Measurements from ENCODE around the gene PLLP.
A peak's percentile ranks its signal among the peaks of the same experiment; 100 is the strongest.

Gene PLLP, protein sequence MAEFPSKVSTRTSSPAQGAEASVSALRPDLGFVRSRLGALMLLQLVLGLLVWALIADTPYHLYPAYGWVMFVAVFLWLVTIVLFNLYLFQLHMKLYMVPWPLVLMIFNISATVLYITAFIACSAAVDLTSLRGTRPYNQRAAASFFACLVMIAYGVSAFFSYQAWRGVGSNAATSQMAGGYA

DNA sequence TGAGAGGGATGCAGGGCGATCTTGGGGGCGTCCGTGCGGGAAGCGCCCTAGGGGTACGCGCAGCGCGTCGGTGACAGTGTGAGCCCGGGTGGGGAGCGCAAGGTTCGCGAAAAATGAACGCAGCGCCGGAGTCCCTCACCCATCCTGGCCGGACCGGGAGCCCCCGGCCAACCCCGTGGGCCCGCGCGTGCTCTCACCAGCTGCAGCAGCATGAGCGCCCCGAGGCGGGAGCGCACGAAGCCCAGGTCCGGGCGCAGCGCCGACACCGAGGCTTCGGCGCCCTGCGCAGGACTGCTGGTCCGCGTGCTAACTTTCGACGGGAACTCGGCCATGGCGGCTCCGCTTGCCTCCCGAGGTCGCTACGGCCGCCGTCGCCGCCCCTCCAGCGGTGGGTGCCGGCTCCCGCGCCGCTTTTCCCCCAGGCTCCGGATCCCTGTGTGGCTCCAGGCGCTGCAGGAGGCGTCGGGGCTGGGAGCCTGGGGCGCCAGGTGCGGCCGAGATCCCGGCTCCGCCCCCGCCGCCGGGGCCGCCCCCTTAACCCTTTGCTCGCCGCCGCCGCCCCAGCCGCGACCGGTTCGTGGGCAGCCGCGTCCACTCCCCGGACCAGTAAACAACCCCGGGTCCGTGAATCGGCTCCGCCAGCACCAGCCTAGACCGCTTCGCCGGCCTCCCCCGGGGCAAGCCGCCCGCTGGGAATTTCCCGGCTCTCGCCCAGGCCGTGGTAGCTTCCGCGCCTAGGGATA, at the start of gene PLLP:
Gene PLLP (minus strand): TSS at position 464 of the 743 bp plus-strand sequence. CDS start 132 bp downstream, at position 332.
- DNase-seq: peak in 1 of 2 experiments; percentile 7

DNA sequence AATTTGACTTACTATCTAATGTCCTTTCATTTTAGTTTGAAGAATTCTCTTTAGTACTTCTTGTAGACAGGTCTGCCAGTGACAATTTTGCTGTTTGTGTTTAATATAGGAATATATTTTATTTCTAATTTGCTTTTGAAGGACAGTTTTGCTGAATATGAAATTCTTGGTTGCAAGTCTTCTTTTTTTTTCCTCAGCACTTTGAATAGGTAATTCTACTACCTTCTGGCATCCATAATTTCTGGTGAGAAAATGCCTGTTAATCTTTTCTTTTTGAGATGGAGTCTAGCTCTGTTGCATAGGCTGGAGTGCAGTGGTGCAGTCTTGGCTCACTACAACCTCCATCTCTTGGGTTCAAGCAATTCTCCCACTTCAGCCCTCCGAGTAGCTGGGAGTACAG, 48.9 kb upstream of the PLLP start:
- no peak for DNase-seq

DNA sequence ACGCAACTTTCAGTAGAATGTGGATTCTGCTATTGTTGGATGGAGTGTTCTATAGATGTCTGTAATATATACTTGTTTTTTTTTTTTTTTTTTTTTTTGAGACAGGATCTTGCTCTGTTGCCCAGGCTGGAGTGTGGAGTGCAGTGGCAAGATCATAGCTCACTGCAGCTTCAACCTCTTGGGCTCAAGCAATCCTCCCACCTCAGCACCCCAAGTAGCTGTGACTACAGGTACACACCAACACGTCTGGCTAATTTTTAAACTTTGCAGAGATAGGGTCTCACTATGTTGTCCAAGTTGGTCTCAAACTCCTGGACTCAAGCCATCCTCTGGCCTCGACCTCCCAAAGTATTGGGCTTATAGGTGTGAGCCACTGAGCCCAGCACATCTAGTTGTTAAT, 46.9 kb upstream of the PLLP start:
- DNase-seq: no peak

GRCh38 chr16:57329718-57330327, 45.4 kb upstream of the PLLP start:
- no peak for DNase-seq

GRCh38 chr16:57325458-57325857, 41.0 kb upstream of the PLLP start:
- no peak for DNase-seq

- DNase-seq: no peak
Measured at GRCh38 chr16:57324749-57325148, 40.3 kb upstream of the PLLP start.

DNA sequence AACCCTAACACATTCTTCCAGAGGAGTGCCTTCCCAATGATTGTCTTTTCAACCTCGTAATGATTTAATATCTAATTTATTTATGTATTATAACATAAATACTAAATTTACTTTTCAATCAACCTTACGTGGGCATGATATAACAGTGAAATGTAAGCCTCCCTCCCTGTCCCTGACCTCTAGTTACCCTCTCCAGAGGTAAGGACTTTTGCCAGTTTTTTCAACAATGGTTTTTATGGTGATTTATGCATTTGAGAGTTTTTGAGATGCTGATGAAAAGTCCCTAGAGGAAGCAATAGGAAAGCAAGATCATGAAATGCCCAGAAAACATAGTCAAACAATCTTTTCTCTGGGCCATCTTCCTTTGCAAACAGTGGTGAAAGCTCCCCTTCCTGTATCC, 35.2 kb upstream of the PLLP start:
- DNase-seq: no peak

- DNase-seq: no peak
Measured at GRCh38 chr16:57318240-57318970, 33.9 kb upstream of the PLLP start.

DNA sequence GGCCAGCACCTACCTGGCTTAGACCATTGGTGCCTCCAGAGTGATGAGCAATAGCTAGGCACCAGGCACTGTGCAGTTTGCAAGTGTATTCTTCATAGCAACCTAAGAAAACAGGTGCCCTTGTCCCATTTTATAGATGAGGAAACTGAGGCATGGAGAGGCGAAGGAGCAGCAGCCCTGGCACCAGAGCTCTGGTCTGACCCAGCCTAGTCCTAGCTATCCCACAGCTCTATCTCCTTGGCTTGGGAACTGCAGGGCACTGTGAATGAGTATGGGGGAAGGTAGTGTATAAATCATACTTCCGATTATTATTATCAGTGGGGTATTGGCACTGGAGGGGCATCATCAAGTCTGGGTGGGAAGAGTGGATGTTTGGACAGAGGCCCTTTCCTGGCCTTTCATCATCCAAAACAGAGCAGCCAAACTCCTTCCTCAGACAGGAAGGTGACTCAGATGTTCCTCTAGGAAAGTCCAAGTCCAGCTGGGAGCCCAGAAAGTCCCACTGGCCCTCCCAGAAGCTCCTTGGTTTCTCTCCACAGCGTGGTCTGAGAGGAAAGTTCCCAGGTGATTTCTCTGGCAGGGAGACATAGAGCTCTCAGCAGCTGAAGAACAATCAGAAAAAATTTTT, 32.0 kb upstream of the PLLP start:
- DNase-seq: no peak

DNA sequence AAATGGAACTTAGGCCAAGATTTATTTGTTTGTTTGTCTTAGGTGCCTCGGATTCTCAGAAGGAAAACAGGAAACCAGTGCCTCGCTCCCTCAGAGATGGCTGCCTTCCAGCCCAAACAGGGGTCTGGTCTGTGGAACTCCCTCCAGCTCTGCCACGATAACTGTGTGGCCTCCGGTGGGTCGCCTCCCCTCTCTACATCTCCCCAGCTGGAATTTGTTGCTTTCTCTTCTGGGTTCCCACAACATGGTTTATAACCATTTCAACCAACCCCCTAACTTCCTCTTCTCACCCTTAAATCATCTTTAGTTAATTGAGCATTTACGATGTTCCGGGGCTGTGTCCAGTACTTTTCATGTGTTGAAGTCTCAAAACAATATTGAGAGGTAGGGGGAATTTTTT, 30.9 kb upstream of the PLLP start:
- DNase-seq: no peak

DNA sequence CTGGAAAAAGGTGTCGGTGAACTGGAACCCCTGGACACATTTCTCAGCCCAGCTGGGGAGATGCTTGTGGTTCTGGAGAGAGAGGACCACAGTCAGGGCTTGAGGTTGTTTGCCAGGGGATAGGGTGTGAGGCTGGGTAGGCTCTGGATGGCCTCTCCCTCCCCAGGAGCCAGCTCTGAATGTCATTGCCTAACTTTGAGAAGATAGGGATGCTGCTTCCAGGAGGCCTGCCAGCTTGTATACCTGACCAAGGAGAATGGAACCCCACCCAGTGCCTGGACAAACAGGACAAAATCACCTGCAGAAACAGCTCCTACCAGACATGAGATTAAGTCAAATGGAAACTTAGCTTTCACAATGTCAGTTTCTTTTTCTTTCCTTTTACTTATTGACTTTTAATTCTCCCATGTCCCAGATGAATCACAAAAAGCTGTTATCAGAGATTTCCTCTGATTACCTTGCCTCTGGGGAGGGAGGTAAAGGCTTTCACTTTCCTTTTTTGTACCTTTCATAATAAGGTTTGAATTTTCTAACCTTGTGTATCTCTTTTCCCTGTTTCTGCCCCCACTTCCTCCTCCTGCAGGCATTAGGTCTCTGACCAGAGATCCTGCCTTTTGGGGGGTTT, 29.8 kb upstream of the PLLP start:
- DNase-seq: no peak

DNA sequence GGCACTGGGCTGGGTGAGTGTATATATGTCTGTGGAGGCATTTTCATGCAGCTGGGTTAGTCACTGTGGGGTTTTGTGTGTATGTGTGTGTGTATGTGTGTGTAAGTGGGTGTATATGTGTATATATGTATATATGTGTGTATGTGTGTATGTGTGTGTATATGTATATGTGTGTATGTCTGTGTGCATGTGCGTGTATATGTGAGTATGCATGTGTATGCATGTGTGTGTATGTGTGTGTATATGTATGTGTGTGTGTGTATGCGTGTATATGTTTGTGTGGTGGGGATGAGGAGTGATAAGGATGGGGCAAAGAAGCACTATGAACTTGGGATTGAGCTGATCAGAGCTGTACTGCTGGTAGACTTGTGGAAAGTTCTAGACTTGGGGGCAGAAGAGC, 29.0 kb upstream of the PLLP start:
- no peak for DNase-seq

GRCh38 chr16:57310801-57311200, 26.3 kb upstream of the PLLP start:
- no peak for DNase-seq

DNA sequence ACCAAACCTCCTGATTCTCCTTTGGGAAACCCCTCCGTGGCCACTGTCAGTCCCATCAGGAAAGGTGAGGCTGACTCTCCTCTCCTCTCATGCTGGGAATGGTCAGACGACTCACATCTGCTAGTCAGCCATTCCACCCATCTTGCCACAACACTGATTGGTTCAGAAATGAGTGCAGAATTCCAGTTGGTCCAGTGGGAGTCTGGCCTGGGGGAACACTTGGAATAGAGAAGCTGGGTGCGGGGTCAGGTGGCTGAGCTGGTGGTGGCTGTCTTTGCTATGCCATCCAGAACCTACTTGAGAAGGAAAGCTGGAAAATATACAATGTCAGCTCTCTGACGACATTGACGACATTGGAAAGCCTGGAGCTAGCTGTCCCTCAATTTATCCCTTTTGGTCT, 23.6 kb upstream of the PLLP start:
- no peak for DNase-seq

DNA sequence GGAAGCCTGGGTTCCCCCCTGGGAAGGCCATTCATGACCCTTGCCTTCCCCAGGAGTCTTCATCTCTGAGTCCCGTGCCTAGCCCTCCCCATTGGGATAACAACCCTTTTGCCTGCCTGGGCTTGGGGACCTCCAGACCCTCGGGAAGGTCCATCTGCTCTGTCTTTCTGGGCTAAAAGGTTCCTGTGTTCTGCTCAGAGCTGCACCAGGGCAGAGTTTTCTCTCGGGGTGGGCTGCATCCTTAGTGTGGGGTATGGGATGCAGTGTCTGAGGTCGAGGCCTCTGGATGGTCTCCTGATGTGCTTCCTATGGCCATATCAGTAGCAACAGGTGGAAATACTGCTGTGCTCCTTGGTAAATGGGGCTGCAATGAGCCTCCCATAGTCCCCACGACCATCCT, 22.9 kb upstream of the PLLP start:
- DNase-seq: no peak

DNA sequence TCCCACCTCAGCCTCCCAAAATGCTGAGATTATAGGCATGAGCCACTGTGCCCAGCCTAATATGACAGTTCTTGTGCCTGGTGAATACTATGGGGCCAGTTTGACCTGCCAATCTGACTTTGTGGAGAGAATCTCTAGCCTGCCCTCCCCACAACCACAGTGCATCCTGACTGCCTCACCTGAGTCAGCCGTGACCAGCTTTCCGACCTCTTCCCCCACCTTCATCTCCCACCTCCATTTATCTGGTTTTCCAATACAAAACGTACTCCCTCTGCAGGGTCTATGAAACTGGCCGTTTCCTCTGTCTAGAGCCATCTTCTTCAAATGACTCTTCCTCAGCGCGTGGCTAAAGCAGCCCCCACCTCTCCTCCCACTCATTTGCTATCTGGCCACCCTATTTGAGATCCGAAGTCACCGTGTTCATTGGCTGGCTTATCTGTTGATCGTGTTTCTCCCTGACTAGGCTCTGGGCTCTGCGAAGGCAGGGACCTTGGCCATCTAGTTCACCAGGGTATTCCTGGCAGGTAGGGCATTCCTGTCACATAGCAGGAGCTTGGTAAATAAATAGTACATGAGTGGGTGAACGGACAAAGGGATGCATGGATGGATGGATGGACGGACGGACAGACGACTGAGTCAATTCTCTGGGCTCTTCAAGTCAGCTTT, 22.3 kb upstream of the PLLP start:
- no peak for DNase-seq

- no peak for DNase-seq
Measured at GRCh38 chr16:57305159-57305811, 20.8 kb upstream of the PLLP start.

- no peak for DNase-seq
Measured at GRCh38 chr16:57304169-57305061, 19.9 kb upstream of the PLLP start.

DNA sequence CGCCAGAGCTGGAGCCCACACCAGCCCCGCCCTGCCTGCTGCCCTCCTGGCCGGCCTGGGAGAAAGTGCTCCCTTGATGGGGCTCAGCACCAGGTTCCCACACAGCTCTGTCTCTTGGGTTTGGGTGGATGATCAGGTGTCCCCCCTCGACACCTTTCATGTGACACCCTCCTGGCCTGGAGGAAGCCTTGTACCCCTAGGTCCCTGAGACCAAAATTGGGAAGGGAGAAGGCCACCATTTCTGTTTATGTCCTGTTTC, 19.4 kb upstream of the PLLP start:
- no peak for DNase-seq

DNA sequence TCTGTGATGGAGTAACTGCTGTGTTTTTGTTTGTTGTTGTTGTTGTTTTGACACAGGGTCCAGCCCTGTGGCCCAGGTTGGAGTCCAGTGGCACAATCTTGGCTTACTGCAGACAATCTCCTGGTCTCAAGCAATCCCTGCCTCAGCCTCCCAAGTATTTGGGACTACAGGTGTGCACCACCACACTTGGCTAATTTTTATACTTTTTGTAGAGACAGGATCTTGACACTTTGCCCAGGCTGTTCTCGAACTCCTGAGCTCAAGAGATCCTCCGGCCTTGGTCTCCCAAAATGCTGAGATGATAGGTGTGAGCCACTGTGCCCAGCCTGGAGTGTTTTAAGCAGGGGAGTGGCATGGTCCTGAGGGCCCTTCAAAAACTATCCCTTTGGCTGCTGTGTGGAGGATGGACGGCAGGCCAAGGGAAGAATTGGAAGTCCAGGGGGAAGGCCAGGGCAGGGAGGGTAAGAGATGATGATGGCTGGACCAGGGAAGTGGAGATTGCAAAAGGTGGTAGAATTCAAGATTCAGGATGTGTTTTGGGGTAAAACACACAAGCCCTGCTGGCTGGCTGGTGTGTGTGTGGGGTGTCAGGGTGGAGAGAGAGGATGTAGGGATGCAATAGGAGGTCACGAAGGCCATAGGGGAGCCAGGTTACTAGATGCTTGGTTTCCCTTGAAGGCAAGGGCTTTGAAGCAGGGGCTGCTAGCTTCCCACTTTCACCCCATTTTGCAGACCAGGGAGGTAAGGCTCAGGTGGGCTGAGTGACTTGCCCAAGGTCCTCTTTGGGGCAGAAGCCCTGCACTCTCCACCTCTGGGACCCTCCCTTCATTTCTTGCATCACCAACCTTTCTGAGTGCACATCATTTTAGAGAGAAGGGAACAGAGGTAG, 18.8 kb upstream of the PLLP start:
- DNase-seq: no peak
